GM19023 (cell line): ENCODE measurements around the gene GALNT10.

Experiments used
- ATAC-seq: cut with Tn5 transposase; IDR thresholded peaks from one replicate; pipeline ENCODE4 v1.9.1; 2021; ENCODE audit warnings: mild to moderate bottlenecking, moderate library complexity; ENCODE audit not compliant: unreplicated experiment

Gene GALNT10

GRCh38 chr5:154397652-154398406 lies 207.3 kb downstream of the GALNT10 start:
- ATAC-seq, result no peak

GRCh38 chr5:154400678-154401077 lies 210.1 kb downstream of the GALNT10 start:
- no peak for ATAC-seq

GRCh38 chr5:154401355-154401754 lies 210.8 kb downstream of the GALNT10 start:
- no peak for ATAC-seq

GRCh38 chr5:154401931-154402330 lies 211.4 kb downstream of the GALNT10 start:
- no peak for ATAC-seq

GRCh38 chr5:154402611-154403010 lies 212.1 kb downstream of the GALNT10 start:
- ATAC-seq, result no peak

GRCh38 chr5:154403234-154403633 lies 212.7 kb downstream of the GALNT10 start:
- no peak for ATAC-seq

- ATAC-seq, result no peak
These were observed 213.3 kb downstream of the GALNT10 start for GRCh38 chr5:154403776-154404387.

- peak; percentile 98 for ATAC-seq
These were observed 214.7 kb downstream of the GALNT10 start for GRCh38 chr5:154405078-154405792.

GRCh38 chr5:154406231-154406630 lies 215.7 kb downstream of the GALNT10 start:
- ATAC-seq, result no peak

GRCh38 chr5:154406826-154407225 lies 216.3 kb downstream of the GALNT10 start:
- ATAC-seq, result no peak

- no peak for ATAC-seq
These were observed 218.3 kb downstream of the GALNT10 start for GRCh38 chr5:154408811-154409210.

GRCh38 chr5:154409230-154409840 lies 218.8 kb downstream of the GALNT10 start:
- ATAC-seq, result no peak

- ATAC-seq, result no peak
These were observed 219.5 kb downstream of the GALNT10 start for GRCh38 chr5:154410008-154410407.

GRCh38 chr5:154410786-154411185 lies 220.3 kb downstream of the GALNT10 start:
- ATAC-seq, result no peak

GRCh38 chr5:154411338-154411737 lies 220.8 kb downstream of the GALNT10 start:
- ATAC-seq, result no peak

GRCh38 chr5:154412316-154412715 lies 221.8 kb downstream of the GALNT10 start:
- no peak for ATAC-seq

GRCh38 chr5:154412925-154413324 lies 222.4 kb downstream of the GALNT10 start:
- ATAC-seq, result no peak

- ATAC-seq, result no peak
These were observed 224.6 kb downstream of the GALNT10 start for GRCh38 chr5:154415114-154415513.

- no peak for ATAC-seq
These were observed 227.8 kb downstream of the GALNT10 start for GRCh38 chr5:154418344-154418820.

GRCh38 chr5:154419236-154419635 lies 228.7 kb downstream of the GALNT10 start:
- ATAC-seq, result no peak

- no peak for ATAC-seq
These were observed 231.3 kb downstream of the GALNT10 start for GRCh38 chr5:154421868-154422267.
